GM12878 (cell line): ENCODE data around the gene CHMP3. TPM values are rescaled to one million over a fixed set of nuclear protein-coding genes. Genes with fewer than 3 reads are reported as not detected.

Source experiments
- ATAC-seq: fragments of 200-7000 bp; cut with Tn5 transposase; 3 replicates; pipeline ENCODE4 v1.9.1; 2020; ENCODE audit warnings: mild to moderate bottlenecking, moderate library complexity
- BruUV-seq: library from RNA; stranded (reverse); fragments of 400-500 nt; replicated peaks from 2 replicates; lab custom pipeline; 2021; lab: Mats Ljungman, UMichigan
- CTCF ChIA-PET: fragments of 300-600 bp; sonication (Branson Sonifier 250); formaldehyde crosslinking; extraction: SDS; loops from one replicate; lab custom pipeline; 2021; ENCODE audit warnings: inconsistent platforms; lab: Yijun Ruan, JAX
- POLR2A ChIA-PET: fragments of 350-600 bp; formaldehyde crosslinking; extraction: SDS; loops from one replicate; lab custom pipeline; 2021; ENCODE audit warnings: inconsistent platforms; lab: Charles Lee
- RAD21 ChIA-PET: fragments of 300-600 bp; sonication (Branson Sonifier 250); formaldehyde crosslinking; loops from one replicate; lab custom pipeline; 2023; ENCODE audit warnings: antibody characterized with exemption; ENCODE audit not compliant: unreplicated experiment; lab: Charles Lee
- SMC1A ChIA-PET: fragments of 300-600 bp; sonication (Branson Sonifier 250); formaldehyde crosslinking; loops from one replicate; lab custom pipeline; 2023; ENCODE audit not compliant: unreplicated experiment, uncharacterized antibody; lab: Charles Lee
- DNase-seq: peaks from one replicate; pipeline ENCODE4 v3.0.0-alpha.2; 2011; ENCODE audit warnings: low read depth, low spot score
- FAIRE-seq: peaks from 3 replicates; lab custom pipeline; 2011; peaks lifted over from hg19 to GRCh38; lab: Jason Lieb, UNC
- H2AFZ ChIP-seq: 2 replicates; pipeline ENCODE4 v1.6.0; 2011; ENCODE audit warnings: low read depth, low read length, control low read depth; ENCODE audit not compliant: control insufficient read depth
- H3K27ac ChIP-seq: 2 replicates; pipeline ENCODE4 v1.5.1; 2011; ENCODE audit warnings: control low read depth; ENCODE audit not compliant: control insufficient read depth, insufficient read depth
- H3K27me3 ChIP-seq, 2 experiments: replicated peaks in 1 of 2; 2 replicates each; pipeline versions ENCODE4 v1.6.0 to v1.6.1; 2011; ENCODE audit warnings: low read length in 1 of 2; ENCODE audit not compliant: control insufficient read depth in 2 of 2, insufficient read depth in 2 of 2
- H3K36me3 ChIP-seq, 2 experiments: 2 replicates each; pipeline ENCODE4 v1.5.1; 2011; ENCODE audit warnings: low read length in 1 of 2; ENCODE audit not compliant: control insufficient read depth in 2 of 2, insufficient read depth in 2 of 2
- H3K4me1 ChIP-seq: 2 replicates; pipeline ENCODE4 v1.6.1; 2011; ENCODE audit warnings: mild to moderate bottlenecking, low read length, moderate library complexity, mixed read lengths; ENCODE audit not compliant: control insufficient read depth, insufficient read depth
- H3K4me2 ChIP-seq: 2 replicates; pipeline ENCODE4 v1.6.0; 2011; ENCODE audit warnings: control low read depth; ENCODE audit not compliant: control insufficient read depth, insufficient read depth
- H3K4me3 ChIP-seq: fragments of 200-600 bp; sonication (generic); 2 replicates; pipeline ENCODE4 v1.5.1; 2016
- H3K79me2 ChIP-seq: 2 replicates; pipeline ENCODE4 v1.6.0; 2011; ENCODE audit warnings: low read length; ENCODE audit not compliant: control insufficient read depth, insufficient read depth
- H3K9ac ChIP-seq: 2 replicates; pipeline ENCODE4 v1.8.0; 2011; ENCODE audit warnings: low read length, control low read depth, mixed read lengths; ENCODE audit not compliant: control insufficient read depth, insufficient read depth
- H3K9me3 ChIP-seq: replicated peaks from 3 replicates; pipeline ENCODE4 v1.5.1; 2011; ENCODE audit warnings: mild to moderate bottlenecking, low read length; ENCODE audit not compliant: control insufficient read depth, insufficient read depth
- H4K20me1 ChIP-seq: 2 replicates; pipeline ENCODE4 v1.6.0; 2011; ENCODE audit not compliant: control insufficient read depth, insufficient read depth
- CBX3 ChIP-seq: fragments of 200-600 bp; sonication (generic); IDR thresholded peaks from 2 replicates; pipeline ENCODE4 v1.6.1; 2016; ENCODE audit warnings: low read depth, borderline replicate concordance
- CBX5 ChIP-seq: sonication (generic); IDR thresholded peaks from 2 replicates; pipeline ENCODE4 v1.6.1; 2016; ENCODE audit warnings: low read depth, moderate library complexity, mild to moderate bottlenecking, inconsistent platforms
- CHD1 ChIP-seq: IDR thresholded peaks from 2 replicates; pipeline ENCODE4 v1.6.1; 2012; ENCODE audit warnings: low read depth, low read length, improper control_type of control experiment
- CREB1 ChIP-seq: IDR thresholded peaks from 2 replicates; pipeline ENCODE4 v1.6.1; 2012; ENCODE audit warnings: low read depth, mild to moderate bottlenecking, inconsistent platforms
- FOXK2 ChIP-seq: fragments of 450-650 bp; IDR thresholded peaks from 2 replicates; pipeline ENCODE4 v1.6.1; 2017; ENCODE audit warnings: mild to moderate bottlenecking, moderate library complexity
- HCFC1 ChIP-seq: fragments of 150-350 bp; IDR thresholded peaks from 2 replicates; pipeline ENCODE4 v1.6.1; 2014; ENCODE audit warnings: low read length
- MYC ChIP-seq: IDR thresholded peaks from 2 replicates; pipeline ENCODE4 v1.6.1; 2011; ENCODE audit warnings: mild to moderate bottlenecking, low read length, moderate library complexity, inconsistent platforms; ENCODE audit not compliant: insufficient read depth, insufficient replicate concordance, insufficient read length, severe bottlenecking
- NFIC ChIP-seq: IDR thresholded peaks from 2 replicates; pipeline ENCODE4 v1.6.1; 2012; ENCODE audit warnings: low read depth, mild to moderate bottlenecking, inconsistent platforms, low read length, moderate library complexity
- NFYB ChIP-seq: IDR thresholded peaks from 2 replicates; pipeline ENCODE4 v1.6.1; 2011; ENCODE audit warnings: low read depth, mild to moderate bottlenecking, low read length, improper control_type of control experiment, moderate library complexity; ENCODE audit not compliant: insufficient read depth
- NR2C1 ChIP-seq: fragments of 450-650 bp; IDR thresholded peaks from 2 replicates; pipeline ENCODE4 v1.6.1; 2017; ENCODE audit warnings: antibody characterized with exemption, mild to moderate bottlenecking, moderate library complexity
- POU2F2 ChIP-seq: IDR thresholded peaks from 3 replicates; pipeline ENCODE4 v1.6.1; 2011; ENCODE audit warnings: low read depth, mild to moderate bottlenecking, low read length, borderline replicate concordance
- RAD51 ChIP-seq: fragments of 450-650 bp; IDR thresholded peaks from 2 replicates; pipeline ENCODE4 v1.6.1; 2016; ENCODE audit warnings: moderate library complexity, mild to moderate bottlenecking, inconsistent platforms
- SMAD1 ChIP-seq: fragments of 450-650 bp; IDR thresholded peaks from 2 replicates; pipeline ENCODE4 v1.6.1; 2018; ENCODE audit warnings: mild to moderate bottlenecking, low read depth; ENCODE audit not compliant: partially characterized antibody
- SP1 ChIP-seq: IDR thresholded peaks from one replicate; pipeline ENCODE4 v1.6.1; 2011; ENCODE audit warnings: low read depth, low read length
- TCF3 ChIP-seq: IDR thresholded peaks from 2 replicates; pipeline ENCODE4 v1.6.1; 2012; ENCODE audit warnings: low read depth, mild to moderate bottlenecking, low read length, borderline replicate concordance; ENCODE audit not compliant: insufficient read depth
- WGBS: methylation state at CpG from one replicate; pipeline ENCODE4 v1.1.6; 2016; ENCODE audit warnings: low lambda C conversion rate; ENCODE audit not compliant: insufficient replicate concordance, insufficient coverage; ENCODE audit errors: missing lambda C conversion rate; 5-methylcytosine and 5-hydroxymethylcytosine counted together
- in situ Hi-C: fragments of 300-500 bp; cut with MboI; formaldehyde crosslinking; loops from 9 replicates; pipeline ENCODE4 v1.14.3; 2018; ENCODE audit warnings: mixed read lengths
- intact Hi-C: fragments of 100-400 bp; cut with micrococcal nuclease; formaldehyde crosslinking; loops from one replicate; pipeline ENCODE4 v1.14.2; 2022; ENCODE audit not compliant: unreplicated experiment
- polyA plus RNA-seq, 11 experiments: library from polyadenylated mRNA; depleted of rRNA in 4 of 11; unstranded in 6 of 11; stranded (reverse) in 5 of 11; fragments of >200 nt; fragmentation: Nextera tagmentation in 4 of 11; fragmentation: Illumina TruSeq in 1 of 11; extraction: Ambion mirVana in 4 of 11; extraction: Trizol in 1 of 11; gene quantifications; 1 replicate in 1 of 11; 2 replicates in 10 of 11; pipeline versions ENCODE4 v1.2.1 to v1.2.3, GENCODE V29; 2011 to 2016; ENCODE audit warnings: inconsistent platforms in 2 of 11, missing spikeins in 2 of 11, low read depth in 1 of 11
- total RNA-seq, 4 experiments: library from RNA; depleted of rRNA in 3 of 4; stranded (reverse); fragments of >200 nt in 3 of 4; fragmentation: Illumina TruSeq in 1 of 4; extraction: Trizol in 1 of 4; gene quantifications; 2 replicates each; pipeline versions ENCODE4 v1.2.1 to v1.2.3, GENCODE V29; 2013 to 2021
- TF ChIP-seq, protein P1 (sequence below): fragments of 450-650 bp; IDR thresholded peaks from 2 replicates; pipeline ENCODE4 v1.6.1; 2017; ENCODE audit warnings: mild to moderate bottlenecking, moderate library complexity

The CHMP3 gene
- total and polyA plus RNA-seq, 10 of the 15 experiments (the other 5 are each of a cell fraction or from before 2014, with no cell fraction given) = 22.5 to 56.8 (median 32.5) TPM

DNA sequence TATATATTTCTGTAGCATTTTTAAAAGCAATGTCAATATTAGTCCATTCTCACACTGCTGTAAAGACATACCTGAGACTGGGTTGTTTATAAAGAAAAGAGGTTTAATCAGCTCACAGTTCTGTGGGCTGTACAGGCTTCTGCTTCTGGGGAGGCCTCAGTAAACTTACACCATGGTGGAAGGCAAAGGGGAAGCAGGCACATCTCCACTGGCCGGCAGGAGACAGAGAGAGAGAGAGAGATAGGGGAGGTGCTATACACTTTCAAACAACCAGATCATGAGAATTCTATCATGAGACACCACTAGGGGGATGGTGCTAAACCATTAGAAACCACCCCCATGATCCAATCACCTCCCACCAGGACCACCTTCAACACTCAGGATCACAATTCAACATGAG is 43.1 kb downstream of the CHMP3 start:
- Histone ChIP-seq H3K27me3 (no peaks in the 10 kb centered on the region), H3K9ac (no peak overlapping the region), H3K27ac (no peak overlapping the region), H2AFZ (no peak overlapping the region), H3K4me3 (no peak overlapping the region), H3K4me2 (no peak overlapping the region), H4K20me1 (no peaks in the 10 kb centered on the region), H3K36me3 (no peaks in the 10 kb centered on the region; a peak in 1 of 4 replicates), H3K9me3 (no peaks in the 10 kb centered on the region; the same call in 1 of the 3 replicates), H3K79me2 (no peaks in the 10 kb centered on the region), H3K4me1 (no peaks in the 10 kb centered on the region)
- ATAC-seq = no peak
- DNase-seq = no peak
- 100% methylated on average over 1 of the region's 1 CpG for WGBS
- no TSS peak for BruUV-seq
- FAIRE-seq = no peak
- no peak for TF ChIP-seq FOXK2
- TF ChIP-seq NFYB = no peak
- no peak for TF ChIP-seq HCFC1
- TF ChIP-seq CBX5 = peak; percentile 92; the same call in 1 of the 2 replicates
- TF ChIP-seq POU2F2 = no peak
- TF ChIP-seq CREB1 = no peak
- TF ChIP-seq CBX3 = 0 out of 2 replicates have a peak, but pooled peaks have one; percentile 42
- ChIA-PET CTCF (no interaction called here), SMC1A (no interaction called here), POLR2A (no interaction called here), RAD21 (no interaction called here)
- in situ Hi-C loops = no loop called here
- intact Hi-C loops = no loop called here

DNA sequence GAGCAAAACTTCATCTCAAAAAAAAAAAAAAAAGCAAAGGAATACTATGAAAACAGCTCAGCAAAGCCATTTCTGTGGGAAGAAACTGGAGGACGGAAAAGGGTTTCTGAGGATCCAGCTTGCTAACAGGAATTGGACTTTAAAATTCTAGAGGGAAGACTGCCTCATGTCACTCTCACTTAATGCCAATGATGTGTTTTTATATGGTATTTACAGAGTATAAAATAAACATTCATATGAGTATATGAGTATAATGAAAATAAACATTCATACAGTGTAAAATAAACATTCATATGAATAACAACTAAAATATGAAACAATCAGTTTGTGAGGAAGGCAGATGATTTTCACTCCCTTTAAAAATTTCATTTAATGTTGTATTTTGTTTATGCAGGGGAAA is 43.9 kb downstream of the CHMP3 start:
- H2AFZ ChIP-seq = no peak overlapping the region
- DNase-seq = no peak
- no peaks in the 10 kb centered on the region; a peak in 2 of 4 replicates for H3K36me3 ChIP-seq
- no peaks in the 10 kb centered on the region for H4K20me1 ChIP-seq
- RAD21 ChIA-PET = no interaction called here
- no peaks in the 10 kb centered on the region for H3K4me1 ChIP-seq
- H3K27me3 ChIP-seq = no peaks in the 10 kb centered on the region
- FAIRE-seq = no peak
- 100% methylated on average over 1 of the region's 1 CpG for WGBS
- BruUV-seq = no TSS peak
- no peak overlapping the region for H3K4me2 ChIP-seq
- no peak overlapping the region for H3K27ac ChIP-seq
- ATAC-seq = no peak
- H3K79me2 ChIP-seq = no peaks in the 10 kb centered on the region
- intact Hi-C loops (no loop called here), in situ Hi-C loops (no loop called here)
- POLR2A ChIA-PET = no interaction called here
- no peak overlapping the region for H3K4me3 ChIP-seq
- no peaks in the 10 kb centered on the region; the same call in 1 of the 3 replicates for H3K9me3 ChIP-seq
- SMC1A ChIA-PET = interaction anchor here (1.0 kb wide), 1 partner anchor 44 kb away, joined by 3 read pairs; no protein-coding TSS in a partner anchor
- H3K9ac ChIP-seq = no peak overlapping the region
- CTCF ChIA-PET = no interaction called here
- TF ChIP-seq MYC = no peak
- TF ChIP-seq RAD51 = no peak
- TF ChIP-seq SMAD1 = no peak
- no peak for TF ChIP-seq TCF3
- TF ChIP-seq NR2C1 = no peak
- TF ChIP-seq CHD1 = no peak
- no peak for TF ChIP-seq SP1
- TF ChIP-seq, protein P1, sequence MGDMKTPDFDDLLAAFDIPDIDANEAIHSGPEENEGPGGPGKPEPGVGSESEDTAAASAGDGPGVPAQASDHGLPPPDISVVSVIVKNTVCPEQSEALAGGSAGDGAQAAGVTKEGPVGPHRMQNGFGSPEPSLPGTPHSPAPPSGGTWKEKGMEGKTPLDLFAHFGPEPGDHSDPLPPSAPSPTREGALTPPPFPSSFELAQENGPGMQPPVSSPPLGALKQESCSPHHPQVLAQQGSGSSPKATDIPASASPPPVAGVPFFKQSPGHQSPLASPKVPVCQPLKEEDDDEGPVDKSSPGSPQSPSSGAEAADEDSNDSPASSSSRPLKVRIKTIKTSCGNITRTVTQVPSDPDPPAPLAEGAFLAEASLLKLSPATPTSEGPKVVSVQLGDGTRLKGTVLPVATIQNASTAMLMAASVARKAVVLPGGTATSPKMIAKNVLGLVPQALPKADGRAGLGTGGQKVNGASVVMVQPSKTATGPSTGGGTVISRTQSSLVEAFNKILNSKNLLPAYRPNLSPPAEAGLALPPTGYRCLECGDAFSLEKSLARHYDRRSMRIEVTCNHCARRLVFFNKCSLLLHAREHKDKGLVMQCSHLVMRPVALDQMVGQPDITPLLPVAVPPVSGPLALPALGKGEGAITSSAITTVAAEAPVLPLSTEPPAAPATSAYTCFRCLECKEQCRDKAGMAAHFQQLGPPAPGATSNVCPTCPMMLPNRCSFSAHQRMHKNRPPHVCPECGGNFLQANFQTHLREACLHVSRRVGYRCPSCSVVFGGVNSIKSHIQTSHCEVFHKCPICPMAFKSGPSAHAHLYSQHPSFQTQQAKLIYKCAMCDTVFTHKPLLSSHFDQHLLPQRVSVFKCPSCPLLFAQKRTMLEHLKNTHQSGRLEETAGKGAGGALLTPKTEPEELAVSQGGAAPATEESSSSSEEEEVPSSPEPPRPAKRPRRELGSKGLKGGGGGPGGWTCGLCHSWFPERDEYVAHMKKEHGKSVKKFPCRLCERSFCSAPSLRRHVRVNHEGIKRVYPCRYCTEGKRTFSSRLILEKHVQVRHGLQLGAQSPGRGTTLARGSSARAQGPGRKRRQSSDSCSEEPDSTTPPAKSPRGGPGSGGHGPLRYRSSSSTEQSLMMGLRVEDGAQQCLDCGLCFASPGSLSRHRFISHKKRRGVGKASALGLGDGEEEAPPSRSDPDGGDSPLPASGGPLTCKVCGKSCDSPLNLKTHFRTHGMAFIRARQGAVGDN = no peak
- no peak for TF ChIP-seq NFIC
